ENCODE data around the gene RGS12.
A peak's percentile ranks its signal among the peaks of the same experiment; 100 is the strongest.

RGS12 gene

GRCh38 chr4:3253808-3254207 is 39.0 kb upstream of the RGS12 start:
- no peak for DNase-seq

- DNase-seq: no peak
These were observed 38.3 kb upstream of the RGS12 start for GRCh38 chr4:3254302-3255131.

GRCh38 chr4:3255611-3256186 is 37.1 kb upstream of the RGS12 start:
- no peak for DNase-seq

DNA sequence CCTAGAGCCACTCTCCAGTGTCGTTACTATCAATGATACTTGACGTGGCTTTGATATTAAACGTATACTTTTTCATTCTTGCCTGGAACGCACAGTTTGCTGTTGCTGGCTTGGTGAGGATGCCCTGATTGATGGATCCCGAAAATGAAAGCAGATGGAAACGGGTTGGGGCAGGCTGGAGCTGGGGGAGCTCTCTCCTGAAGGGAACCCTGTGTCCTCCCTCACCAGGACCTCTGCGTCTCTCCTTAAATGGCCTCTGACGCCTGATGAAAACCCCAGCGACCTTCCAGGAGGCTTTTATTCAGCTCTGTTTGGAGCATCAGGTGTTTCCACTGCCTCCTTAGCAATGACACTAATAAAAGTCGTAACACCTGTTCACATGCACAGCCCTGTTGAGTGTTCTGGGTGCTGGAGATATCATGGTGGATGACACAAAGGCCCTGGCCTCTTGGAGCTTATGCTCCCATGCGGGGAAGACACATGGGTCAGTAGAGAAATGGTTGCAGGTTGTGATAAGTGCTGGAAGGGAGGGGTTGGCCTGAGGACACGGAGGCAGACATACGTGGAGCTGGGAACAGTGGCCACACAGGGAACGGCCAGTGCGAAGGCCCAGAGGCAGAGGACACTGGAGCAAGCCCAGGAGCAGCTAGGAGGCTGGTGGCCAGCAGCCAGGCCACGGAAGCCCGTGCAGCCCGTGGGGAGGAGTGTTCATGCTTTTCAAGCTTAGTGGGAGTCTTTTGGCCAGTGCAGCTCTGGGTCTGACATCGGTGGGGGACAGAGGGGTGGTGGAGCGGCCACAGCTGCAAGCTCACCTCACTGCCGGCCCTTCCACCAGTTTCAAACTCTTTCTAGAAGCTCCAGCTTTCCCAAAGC is 36.4 kb upstream of the RGS12 start:
- DNase-seq: no peak

- no peak for DNase-seq
These were observed 35.7 kb upstream of the RGS12 start for GRCh38 chr4:3257103-3257555.

DNA sequence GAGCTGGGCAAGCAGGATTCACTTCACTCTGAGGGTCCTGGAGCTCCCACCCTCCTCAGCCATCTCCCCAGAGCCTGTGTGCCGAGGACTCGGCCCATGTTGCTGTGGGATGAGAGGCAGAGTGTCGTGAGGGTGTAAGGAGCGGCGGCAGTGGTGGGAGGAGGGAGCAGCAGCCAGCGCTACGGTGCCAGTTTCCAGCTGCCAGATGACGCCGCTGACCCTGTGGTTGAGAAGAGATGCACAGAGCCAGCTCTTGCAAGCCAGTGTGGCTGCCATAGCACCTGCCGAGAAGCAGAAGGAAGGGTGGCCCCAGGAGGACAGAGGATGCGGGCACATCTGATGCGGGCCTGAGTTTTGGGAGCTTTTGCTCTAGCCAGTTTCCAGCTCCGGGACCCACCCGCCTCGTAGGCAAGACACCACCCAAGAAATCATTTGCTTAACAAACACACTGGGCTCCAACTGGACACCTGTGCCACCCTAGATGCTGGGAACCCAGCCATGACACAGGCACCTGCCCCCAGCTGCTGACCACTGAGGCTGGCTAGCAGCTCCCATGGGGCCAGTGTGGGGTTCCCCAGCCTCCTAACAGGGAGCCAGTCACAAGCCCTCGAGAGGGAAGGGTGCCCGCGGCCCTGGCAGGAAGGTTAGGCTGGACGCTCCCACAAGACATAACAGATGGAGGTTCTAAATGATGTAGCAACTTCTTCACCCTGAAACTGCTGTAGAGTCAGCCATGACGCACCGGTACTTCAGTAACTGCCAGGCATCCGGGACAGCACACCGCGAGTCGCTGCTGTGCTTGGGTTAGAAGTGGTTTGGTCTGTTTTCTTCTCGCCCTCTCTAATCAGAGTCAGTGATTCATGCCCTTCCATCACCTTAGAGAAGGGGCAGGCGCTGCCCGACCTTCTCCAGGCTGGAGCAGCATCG is 35.0 kb upstream of the RGS12 start:
- no peak for DNase-seq

DNA sequence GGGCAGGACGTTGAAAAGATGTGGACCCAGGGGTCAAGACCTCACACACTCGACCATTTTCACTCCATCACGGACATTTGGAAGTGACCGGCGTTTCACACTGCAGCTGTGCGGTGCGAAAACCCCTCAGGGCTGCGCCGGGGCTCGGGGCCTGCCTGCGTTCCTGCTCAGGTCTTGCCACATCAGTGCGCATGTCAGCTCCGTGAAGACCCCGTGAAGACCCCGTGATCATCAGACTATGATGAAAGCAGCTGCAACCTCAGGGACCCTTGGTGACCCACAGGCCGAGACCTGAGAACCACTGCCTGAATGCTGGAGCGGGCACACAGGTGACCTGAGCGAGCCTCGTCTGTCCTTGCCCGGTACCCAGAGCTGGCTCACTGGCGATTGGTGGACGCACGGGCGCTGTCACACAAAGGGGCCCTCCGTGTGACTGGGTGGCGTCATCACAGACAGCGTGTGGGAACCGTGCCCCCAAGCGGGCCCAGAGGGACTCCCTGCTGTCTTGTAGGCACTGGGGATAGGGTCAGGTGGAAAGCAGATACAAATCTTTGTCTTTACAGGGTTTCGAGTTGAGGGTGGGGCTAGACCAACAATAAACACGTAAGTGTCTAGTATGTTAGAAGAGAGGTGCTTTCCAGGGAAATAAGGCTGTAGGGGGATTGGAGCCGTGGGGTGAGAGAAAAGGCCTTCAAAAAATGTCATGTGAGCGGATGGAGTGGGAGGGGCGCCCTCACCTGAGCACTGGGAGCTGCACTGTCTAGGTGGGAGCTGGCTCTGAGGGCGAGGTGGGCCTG is 31.2 kb upstream of the RGS12 start:
- DNase-seq: no peak

DNA sequence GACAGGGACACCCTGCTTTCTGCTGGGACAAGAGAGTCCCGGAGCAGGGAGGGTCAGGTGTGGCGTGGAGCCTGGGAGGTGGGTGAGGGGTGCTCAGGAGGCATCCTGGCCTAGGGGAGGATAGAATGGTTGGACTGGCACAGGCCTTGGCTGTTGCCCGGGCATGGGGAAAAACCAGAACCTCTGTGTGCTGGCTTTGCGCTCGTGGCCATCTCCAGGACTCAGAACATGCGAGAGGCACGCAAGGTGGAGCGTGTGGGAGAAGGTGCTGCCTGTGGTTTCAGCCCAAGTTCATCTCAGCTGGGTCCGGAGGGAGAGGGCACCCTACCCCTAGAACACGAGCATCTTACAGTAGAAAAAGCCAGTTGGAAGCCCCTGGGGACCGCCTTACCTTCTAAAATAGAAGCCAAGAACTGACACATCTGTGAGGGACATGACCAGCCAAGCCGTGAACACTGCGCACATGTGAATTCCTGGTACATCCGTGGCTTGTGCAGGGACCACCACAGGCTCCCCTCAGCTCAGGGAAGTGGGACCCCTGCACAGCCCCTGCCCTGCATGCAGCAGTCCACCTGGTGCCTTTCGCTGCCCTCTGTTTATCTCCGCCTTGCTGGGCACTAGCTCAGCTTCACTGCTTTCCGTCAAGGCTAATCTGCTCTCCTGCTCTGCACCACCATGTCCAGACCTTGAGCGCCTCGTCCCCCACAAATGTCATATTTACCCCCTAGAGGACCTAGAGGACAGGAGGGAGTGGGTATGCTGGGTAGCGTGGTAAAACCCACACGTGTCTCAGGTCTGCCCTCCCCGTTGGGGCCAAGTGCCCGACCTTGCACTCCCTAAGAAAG is 30.4 kb upstream of the RGS12 start:
- no peak for DNase-seq

DNA sequence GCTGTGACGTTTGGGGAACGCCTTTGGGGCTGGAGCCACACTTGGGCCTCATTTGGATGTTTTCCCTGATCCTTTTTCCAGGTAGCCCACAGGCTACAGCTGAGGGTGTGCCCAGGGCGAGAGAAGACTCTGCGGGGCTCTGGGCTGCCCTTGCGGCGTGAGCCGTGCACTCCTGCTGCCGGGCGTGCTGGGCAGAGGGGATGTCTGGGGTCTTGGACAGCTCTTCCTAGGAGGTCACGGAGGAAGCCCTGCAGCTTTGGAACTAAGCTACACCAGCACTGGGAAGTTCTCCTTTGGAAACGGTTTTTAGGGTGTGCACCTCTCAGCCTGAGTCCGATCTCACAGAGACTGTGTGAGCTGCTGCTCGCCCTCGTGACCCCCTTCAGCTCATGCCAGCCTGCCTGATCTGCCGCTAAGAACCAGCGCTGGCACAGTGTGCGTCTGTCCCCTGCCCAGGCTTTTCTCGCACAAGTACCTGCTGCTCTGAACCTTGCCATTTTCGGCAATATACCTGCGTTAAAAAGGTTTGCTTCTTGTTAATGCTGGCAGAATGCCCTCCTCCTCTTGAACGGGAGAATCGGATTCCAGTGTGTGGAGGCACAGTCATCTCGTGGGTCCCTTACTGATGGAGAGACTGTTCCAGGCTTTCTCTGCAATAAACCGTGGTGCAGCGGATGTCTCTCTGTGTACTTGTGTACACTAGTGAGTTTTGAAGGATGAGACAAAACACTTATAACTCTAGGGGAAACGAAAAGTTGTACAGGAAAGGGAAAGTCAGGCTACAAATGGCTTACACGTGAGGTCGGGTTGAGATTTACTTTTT is 29.6 kb upstream of the RGS12 start:
- no peak for DNase-seq

DNA sequence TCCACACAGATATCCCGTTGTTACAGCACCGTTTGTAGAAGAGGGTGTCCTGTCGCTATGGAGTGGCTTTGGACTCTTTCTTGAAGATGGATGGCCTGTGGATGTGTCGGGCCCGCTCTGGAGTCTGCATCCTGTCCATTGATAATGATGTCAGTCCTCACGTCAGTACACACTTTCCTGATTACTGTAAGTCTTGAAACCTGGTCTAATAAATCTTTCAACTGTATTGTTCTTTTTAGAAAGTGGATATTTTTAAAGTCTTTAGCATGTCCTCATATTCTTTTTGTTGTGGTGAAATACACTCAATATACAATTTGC is 29.0 kb upstream of the RGS12 start:
- DNase-seq: no peak

GRCh38 chr4:3266076-3266475 is 26.7 kb upstream of the RGS12 start:
- DNase-seq: no peak

- no peak for DNase-seq
These were observed 25.0 kb upstream of the RGS12 start for GRCh38 chr4:3267576-3268394.

DNA sequence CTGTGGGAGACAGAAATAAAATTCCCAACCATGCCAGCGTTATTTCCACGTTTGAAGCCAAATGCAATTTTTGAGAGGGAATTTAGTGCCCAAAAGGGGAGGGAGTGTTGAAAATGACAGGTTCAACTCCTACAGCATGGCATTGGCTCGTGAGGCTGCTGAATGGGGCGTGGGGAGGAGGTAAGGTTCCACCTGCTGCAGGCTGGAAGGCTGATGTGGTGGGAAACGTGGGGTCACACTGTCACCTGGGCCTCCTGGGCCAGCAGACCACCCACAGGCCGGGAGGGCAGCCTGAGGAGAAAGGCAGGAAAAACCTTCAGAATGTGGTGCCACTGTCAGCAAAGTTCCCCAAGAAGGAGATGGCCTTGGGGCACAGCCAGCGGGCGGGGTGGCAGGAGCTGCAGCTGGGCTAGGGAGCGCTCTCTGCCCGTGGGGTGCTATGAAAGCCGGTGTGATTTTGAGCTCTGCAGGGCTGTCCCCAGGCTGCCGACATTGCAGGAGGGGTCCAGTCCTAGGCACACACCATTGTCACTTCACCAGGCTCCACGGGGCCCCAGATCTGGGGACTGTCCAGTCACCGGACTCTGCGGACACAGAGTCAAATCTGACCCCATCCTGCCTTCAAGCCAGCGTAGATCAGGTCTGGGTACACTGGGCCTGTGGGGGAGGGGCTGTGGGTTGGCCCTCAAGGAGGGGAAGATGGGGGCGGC is 24.3 kb upstream of the RGS12 start:
- DNase-seq: no peak

- DNase-seq: no peak
These were observed 23.5 kb upstream of the RGS12 start for GRCh38 chr4:3269105-3269927.

DNA sequence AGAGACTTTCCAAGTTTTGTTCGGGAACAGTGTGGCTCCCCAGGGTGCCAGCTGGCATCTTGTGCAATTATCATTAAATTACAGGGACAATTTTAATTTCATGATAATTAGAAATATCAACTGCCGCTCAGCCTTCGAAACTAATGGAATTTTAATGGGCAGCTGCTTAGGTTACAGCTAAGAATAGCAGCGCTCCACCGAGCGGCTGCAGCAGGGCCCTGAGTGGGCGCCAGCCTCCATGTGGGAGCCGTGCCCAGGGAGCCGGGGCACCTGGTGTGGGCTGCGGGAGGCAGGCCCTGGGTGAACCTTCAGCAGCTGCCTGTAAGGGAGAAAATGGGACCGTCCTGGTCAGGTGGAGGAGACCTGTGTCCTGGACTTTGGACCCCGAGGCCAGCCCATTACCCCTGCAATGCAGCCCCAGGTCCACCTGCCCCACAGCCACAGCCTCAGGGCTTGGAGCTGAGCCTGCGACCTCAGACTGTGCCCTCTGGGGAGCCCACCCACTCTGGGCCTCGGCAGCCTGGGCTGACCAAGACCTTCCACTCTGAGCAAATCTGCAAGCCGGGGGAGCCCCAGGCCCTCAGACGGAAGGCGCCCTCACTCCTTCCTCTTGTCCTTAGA is 22.7 kb upstream of the RGS12 start:
- no peak for DNase-seq

DNA sequence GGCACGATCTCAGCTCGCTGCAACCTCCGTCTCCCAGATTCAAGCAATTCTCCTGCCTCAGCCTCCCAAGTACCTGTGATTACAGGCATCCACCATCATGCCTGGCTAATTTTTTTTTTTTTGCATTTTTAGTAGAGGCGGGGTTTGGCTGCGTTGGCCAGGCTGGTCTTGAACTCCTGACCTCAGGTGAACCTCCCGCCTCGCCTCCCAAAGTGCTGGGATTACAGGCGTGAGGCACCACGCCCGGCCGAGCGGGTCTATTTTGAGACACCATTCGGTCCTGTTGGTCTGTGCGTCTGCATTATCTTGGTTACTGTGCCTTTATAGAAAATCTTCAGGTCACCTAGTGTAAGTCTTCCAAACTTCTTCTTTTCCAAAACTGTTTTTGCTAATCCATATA is 21.7 kb upstream of the RGS12 start:
- DNase-seq: no peak

DNA sequence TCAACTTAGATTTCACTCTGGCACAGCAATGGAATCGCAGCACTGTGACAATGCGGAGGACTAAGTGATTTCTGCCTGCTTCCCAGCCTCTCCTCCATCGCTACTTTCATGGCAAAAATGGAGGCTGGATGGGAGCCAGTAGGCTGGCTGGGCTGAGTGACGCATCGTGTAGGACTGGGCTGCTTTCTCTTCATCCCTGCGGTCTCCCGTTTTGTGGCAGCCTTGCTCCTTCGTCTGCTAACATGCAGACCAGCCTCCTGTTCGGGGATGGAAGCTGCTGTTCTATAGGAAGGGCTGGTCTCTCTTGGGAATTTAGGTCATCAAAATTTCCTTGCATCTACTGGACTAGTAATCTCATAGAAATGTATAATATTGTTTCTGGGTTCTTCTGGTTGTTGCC is 15.8 kb upstream of the RGS12 start:
- peak in 1 of 2 experiments; percentile 50 for DNase-seq
